HEK293T (cell line): ENCODE results near the gene OR7C2.

Source experiments
- ARNT ChIP-seq: fragments of 450-650 bp; IDR thresholded peaks from 2 replicates; pipeline ENCODE4 v1.6.1; 2017; ENCODE audit warnings: mild to moderate bottlenecking
- BHLHE40 ChIP-seq: fragments of 450-650 bp; IDR thresholded peaks from 2 replicates; pipeline ENCODE4 v1.6.1; 2016; ENCODE audit warnings: mild to moderate bottlenecking, moderate library complexity, borderline replicate concordance
- FOXA1 ChIP-seq: fragments of 450-650 bp; IDR thresholded peaks from 2 replicates; pipeline ENCODE4 v1.6.1; 2016; ENCODE audit warnings: mild to moderate bottlenecking
- FOXM1 ChIP-seq: fragments of 450-650 bp; IDR thresholded peaks from 2 replicates; pipeline ENCODE4 v1.6.1; 2017; ENCODE audit warnings: mild to moderate bottlenecking, borderline replicate concordance
- HDGF ChIP-seq: fragments of 450-650 bp; IDR thresholded peaks from 2 replicates; pipeline ENCODE4 v1.6.1; 2017; ENCODE audit warnings: antibody characterized with exemption, borderline replicate concordance
- NFRKB ChIP-seq: fragments of 450-650 bp; IDR thresholded peaks from 2 replicates; pipeline ENCODE4 v1.6.1; 2016; ENCODE audit warnings: mild to moderate bottlenecking, moderate library complexity
- SP1 ChIP-seq: fragments of 450-650 bp; IDR thresholded peaks from 2 replicates; pipeline ENCODE4 v1.6.1; 2017
- SUZ12 ChIP-seq: fragments of 450-650 bp; IDR thresholded peaks from 2 replicates; pipeline ENCODE4 v1.6.1; 2016; ENCODE audit warnings: mild to moderate bottlenecking
- TARDBP ChIP-seq: fragments of 450-650 bp; IDR thresholded peaks from 2 replicates; pipeline ENCODE4 v1.6.1; 2016
- ZNF384 ChIP-seq: fragments of 450-650 bp; IDR thresholded peaks from 2 replicates; pipeline ENCODE4 v1.6.1; 2016

- TF ChIP-seq NFRKB, result no peak
- no peak for TF ChIP-seq TARDBP
- no peak for TF ChIP-seq ARNT
- TF ChIP-seq SP1, result no peak
- no peak for TF ChIP-seq BHLHE40
- no peak for TF ChIP-seq HDGF
- TF ChIP-seq FOXM1, result no peak
- TF ChIP-seq FOXA1, result no peak
- no peak for TF ChIP-seq ZNF384
- no peak for TF ChIP-seq SUZ12
These were observed 43.8 kb downstream of the OR7C2 start for GRCh38 chr19:14985133-14985532.
